H9 (cell line): ENCODE measurements around the gene FBXO41. TPM values are rescaled to one million over a fixed set of nuclear protein-coding genes. Genes with fewer than 3 reads are reported as not detected.

ENCODE experiments used
- DNase-seq: peaks from one replicate; pipeline ENCODE4 v3.0.0-alpha.2; 2017
- H2AFZ ChIP-seq: one replicate; pipeline ENCODE4 v1.6.1; 2013; ENCODE audit warnings: mild to moderate bottlenecking, low read length, control low read depth, moderate library complexity
- H2AK5ac ChIP-seq: 2 replicates; pipeline ENCODE4 v1.6.1; 2013; ENCODE audit warnings: low read length, control low read depth, mixed read lengths; ENCODE audit not compliant: insufficient read length
- H2BK120ac ChIP-seq: one replicate; pipeline ENCODE4 v1.6.1; 2013; ENCODE audit warnings: low read depth, mild to moderate bottlenecking, low read length, control low read depth, inconsistent platforms; ENCODE audit not compliant: poor library complexity, severe bottlenecking
- H2BK12ac ChIP-seq: 2 replicates; pipeline ENCODE4 v1.6.1; 2013; ENCODE audit warnings: low read length, control low read depth, mixed read lengths, low read depth; ENCODE audit not compliant: insufficient read length
- H2BK15ac ChIP-seq: 2 replicates; pipeline ENCODE4 v1.6.1; 2013; ENCODE audit warnings: low read depth, low read length, control low read depth
- H2BK20ac ChIP-seq: one replicate; pipeline ENCODE4 v1.6.1; 2013; ENCODE audit warnings: low read depth, mild to moderate bottlenecking, low read length, control low read depth, inconsistent platforms; ENCODE audit not compliant: poor library complexity, severe bottlenecking
- H2BK5ac ChIP-seq: 2 replicates; pipeline ENCODE4 v1.6.1; 2013; ENCODE audit warnings: low read length, control low read depth, mixed read lengths; ENCODE audit not compliant: insufficient read length
- H3K14ac ChIP-seq: 2 replicates; pipeline ENCODE4 v1.6.1; 2013; ENCODE audit warnings: low read length, control low read depth; ENCODE audit not compliant: insufficient read depth
- H3K18ac ChIP-seq: 2 replicates; pipeline ENCODE4 v1.6.1; 2013; ENCODE audit warnings: low read depth, mild to moderate bottlenecking, mixed read lengths, low read length, control low read depth; ENCODE audit not compliant: insufficient read length
- H3K23ac ChIP-seq: 2 replicates; pipeline ENCODE4 v1.6.1; 2013; ENCODE audit warnings: low read length, control low read depth, mixed read lengths, low read depth; ENCODE audit not compliant: insufficient read length
- H3K23me2 ChIP-seq: 2 replicates; pipeline ENCODE4 v1.6.1; 2013; ENCODE audit warnings: low read depth, mild to moderate bottlenecking, mixed read lengths, low read length, control low read depth; ENCODE audit not compliant: insufficient read length, poor library complexity, severe bottlenecking
- H3K27ac ChIP-seq: 2 replicates; pipeline ENCODE4 v1.5.1; 2013; ENCODE audit warnings: low read length, control low read depth, mixed read lengths, low read depth; ENCODE audit not compliant: insufficient read length
- H3K27me3 ChIP-seq: 2 replicates; pipeline ENCODE4 v1.6.1; 2013; ENCODE audit warnings: low read length, control low read depth, inconsistent platforms; ENCODE audit not compliant: insufficient read depth
- H3K4ac ChIP-seq: 2 replicates; pipeline ENCODE4 v1.6.1; 2013; ENCODE audit warnings: low read depth, mild to moderate bottlenecking, control low read depth, inconsistent platforms, low read length, moderate library complexity
- H3K4me1 ChIP-seq: 2 replicates; pipeline ENCODE4 v1.6.1; 2013; ENCODE audit warnings: low read length, control low read depth, inconsistent platforms; ENCODE audit not compliant: insufficient read depth
- H3K4me2 ChIP-seq: 2 replicates; pipeline ENCODE4 v1.6.1; 2013; ENCODE audit warnings: low read length, control low read depth, mixed read lengths; ENCODE audit not compliant: insufficient read length, insufficient read depth
- H3K56ac ChIP-seq: 2 replicates; pipeline ENCODE4 v1.6.1; 2013; ENCODE audit warnings: low read depth, mild to moderate bottlenecking, mixed read lengths, low read length, control low read depth; ENCODE audit not compliant: insufficient read length
- H3K79me1 ChIP-seq: 2 replicates; pipeline ENCODE4 v1.6.1; 2013; ENCODE audit warnings: low read depth, mild to moderate bottlenecking, moderate library complexity, low read length, control low read depth, inconsistent platforms; ENCODE audit not compliant: insufficient read depth, poor library complexity, severe bottlenecking
- H3K79me2 ChIP-seq: 2 replicates; pipeline ENCODE4 v1.6.1; 2013; ENCODE audit warnings: low read length, control low read depth, inconsistent platforms; ENCODE audit not compliant: insufficient read depth
- H3K9ac ChIP-seq: 2 replicates; pipeline ENCODE4 v1.6.1; 2013; ENCODE audit warnings: low read length, control low read depth, mixed read lengths; ENCODE audit not compliant: insufficient read length; ENCODE audit errors: extremely low read depth
- H3K9me3 ChIP-seq: one replicate; pipeline ENCODE4 v1.6.1; 2013; ENCODE audit warnings: low read depth, low read length, inconsistent platforms; ENCODE audit not compliant: control insufficient read depth
- H3T11ph ChIP-seq: one replicate; pipeline ENCODE4 v1.6.1; 2013; ENCODE audit warnings: mild to moderate bottlenecking, low read length, control low read depth, inconsistent platforms
- H4K20me1 ChIP-seq: one replicate; pipeline ENCODE4 v1.6.1; 2013; ENCODE audit not compliant: control insufficient read depth, insufficient read length, insufficient read depth
- H4K5ac ChIP-seq: 2 replicates; pipeline ENCODE4 v1.6.1; 2013; ENCODE audit warnings: low read depth, mild to moderate bottlenecking, mixed read lengths, low read length, control low read depth; ENCODE audit not compliant: insufficient read length
- H4K8ac ChIP-seq: replicated peaks from 2 replicates; pipeline ENCODE4 v1.6.1; 2013; ENCODE audit warnings: low read length, control low read depth, mixed read lengths, low read depth; ENCODE audit not compliant: insufficient read length
- H4K91ac ChIP-seq: 2 replicates; pipeline ENCODE4 v1.6.1; 2013; ENCODE audit warnings: low read depth, mild to moderate bottlenecking, moderate library complexity, mixed read lengths, low read length, control low read depth; ENCODE audit not compliant: insufficient read length
- H3K27ac Mint-ChIP-seq, 3 experiments: 2 replicates in 2 of 3; 3 replicates in 1 of 3; pipeline ENCODE4 v1.8.0; 2020 to 2021; ENCODE audit warnings: mixed read lengths in 3 of 3, mild to moderate bottlenecking in 1 of 3, moderate library complexity in 1 of 3
- H3K27me3 Mint-ChIP-seq: 2 replicates; pipeline ENCODE4 v1.8.0; 2021; ENCODE audit warnings: low read depth, mild to moderate bottlenecking, moderate library complexity, mixed read lengths
- H3K36me3 Mint-ChIP-seq, 3 experiments: 2 replicates in 2 of 3; 3 replicates in 1 of 3; pipeline ENCODE4 v1.8.0; 2020 to 2021; ENCODE audit warnings: low read depth in 3 of 3, mixed read lengths in 3 of 3; ENCODE audit not compliant: insufficient read depth in 1 of 3
- H3K4me1 Mint-ChIP-seq, 2 experiments: 2 replicates each; pipeline ENCODE4 v1.8.0; 2020; ENCODE audit warnings: mixed read lengths in 2 of 2
- H3K4me3 Mint-ChIP-seq, 2 experiments: 2 replicates in 1 of 2; 3 replicates in 1 of 2; pipeline ENCODE4 v1.8.0; 2020 to 2021; ENCODE audit warnings: mild to moderate bottlenecking in 2 of 2, mixed read lengths in 2 of 2, moderate library complexity in 1 of 2
- H3K9me3 Mint-ChIP-seq, 2 experiments: 2 replicates in 1 of 2; 3 replicates in 1 of 2; pipeline ENCODE4 v1.8.0; 2020; ENCODE audit warnings: mild to moderate bottlenecking in 2 of 2, mixed read lengths in 2 of 2, moderate library complexity in 1 of 2
- CTCF ChIP-seq: fragments of 200-600 bp; sonication (generic); conservative IDR thresholded peaks from 3 replicates; pipeline ENCODE4 v1.8.0; 2021; ENCODE audit warnings: antibody characterized with exemption, mild to moderate bottlenecking
- WGBS: extraction: QIAGEN DNeasy Blood & Tissue Kit; methylation state at CpG from one replicate; pipeline ENCODE4 v1.1.7; 2013; ENCODE audit warnings: missing lambda C conversion rate, low lambda C conversion rate, mixed read lengths; ENCODE audit not compliant: insufficient read length; ENCODE audit errors: extremely low coverage; 5-methylcytosine and 5-hydroxymethylcytosine counted together
- total RNA-seq: library from RNA; stranded (reverse); gene quantifications from 2 replicates; pipeline ENCODE4 v1.2.1, GENCODE V29; 2021

FBXO41 gene
- total RNA-seq, 1 experiment from 2014 or later, result 16.2 TPM

- Histone ChIP-seq H4K8ac (no peak overlapping the region), H2BK12ac (no peak overlapping the region), H3K9ac (no peak overlapping the region), H4K91ac (no peak overlapping the region), H3K56ac (no peak overlapping the region), H3K4me2 (peak overlapping the region; percentile 29), H2BK5ac (no peak overlapping the region), H4K5ac (no peak overlapping the region), H3K27me3 (peaks cover 2% of the 10 kb centered on the region; the same call in 1 of the 2 replicates), H3K14ac (no peak overlapping the region), H3K23ac (no peak overlapping the region), H2BK120ac (no peak overlapping the region), H3K79me1 (no peaks in the 10 kb centered on the region), H3K18ac (no peak overlapping the region), H4K20me1 (no peaks in the 10 kb centered on the region), H3K4ac (no peak overlapping the region), H2AK5ac (no peak overlapping the region), H2BK20ac (no peak overlapping the region), H3K4me1 (peaks cover 3% of the 10 kb centered on the region; the same call in 1 of the 2 replicates), H3T11ph (no peak overlapping the region), H2AFZ (no peak overlapping the region), H3K27ac (no peak overlapping the region), H2BK15ac (no peak overlapping the region), H3K9me3 (no peaks in the 10 kb centered on the region), H3K23me2 (peaks cover 15% of the 10 kb centered on the region), H3K79me2 (peaks cover 3% of the 10 kb centered on the region; the same call in 1 of the 2 replicates)
- Mint-ChIP-seq H3K9me3 (no peaks in the 10 kb centered on the region; a peak in 1 of 5 replicates), H3K27me3 (peaks cover 55% of the 10 kb centered on the region), H3K36me3 (no peaks in the 10 kb centered on the region; a peak in 1 of 7 replicates), H3K4me3 (peak overlapping the region; percentile 74 to 77), H3K4me1 (peaks cover 19 to 21% of the 10 kb centered on the region in 2 experiments), H3K27ac (no peak overlapping the region)
- TF ChIP-seq CTCF, result no peak
- no peak for DNase-seq
- WGBS, result no CpG with 5 or more reads among the region's 5 CpGs
These were observed 971 bp upstream of the FBXO41 start for GRCh38 chr2:73285159-73285739.
